Liver (tissue), 9 donors: Measurements from ENCODE around the gene ZNF335. TPM values are rescaled to one million over a fixed set of nuclear protein-coding genes. Genes with fewer than 3 reads are reported as not detected.

Source experiments
- DNase-seq: peaks from one replicate; pipeline ENCODE4 v3.0.0-alpha.2; 2017; ENCODE audit warnings: low spot score
- H3K27ac ChIP-seq, 2 donors: one replicate each; pipeline ENCODE4 v1.7.0; 2013; ENCODE audit warnings: inconsistent platforms in 2 of 2, low read length in 2 of 2, control low read depth in 1 of 2, low read depth in 1 of 2, mild to moderate bottlenecking in 1 of 2
- H3K27me3 ChIP-seq, 4 donors: one replicate each; pipeline versions ENCODE4 v1.6.1 to v1.7.0; 2013; ENCODE audit warnings: low read length in 3 of 4, inconsistent platforms in 1 of 4, mild to moderate bottlenecking in 1 of 4, moderate library complexity in 1 of 4; ENCODE audit not compliant: control insufficient read depth in 4 of 4, insufficient read depth in 4 of 4
- H3K36me3 ChIP-seq, 4 donors: one replicate each; pipeline versions ENCODE4 v1.6.1 to v1.7.0; 2013; ENCODE audit warnings: low read length in 3 of 4, mild to moderate bottlenecking in 3 of 4, low read depth in 1 of 4, moderate library complexity in 1 of 4; ENCODE audit not compliant: control insufficient read depth in 4 of 4, insufficient read depth in 3 of 4
- H3K4me1 ChIP-seq, 4 donors: one replicate each; pipeline versions ENCODE4 v1.6.1 to v1.7.0; 2013; ENCODE audit warnings: low read length in 3 of 4, mild to moderate bottlenecking in 3 of 4, moderate library complexity in 1 of 4; ENCODE audit not compliant: control insufficient read depth in 4 of 4, insufficient read depth in 4 of 4
- H3K4me3 ChIP-seq, 3 donors: one replicate each; pipeline versions ENCODE4 v1.6.1 to v1.7.0; 2013; ENCODE audit warnings: low read length in 3 of 3, control low read depth in 1 of 3, low read depth in 1 of 3, mild to moderate bottlenecking in 1 of 3
- H3K9ac ChIP-seq, 2 donors: one replicate each; pipeline ENCODE4 v1.7.0; 2013; ENCODE audit warnings: low read length in 2 of 2, mild to moderate bottlenecking in 2 of 2, moderate library complexity in 2 of 2, control low read depth in 1 of 2, low read depth in 1 of 2
- H3K9me3 ChIP-seq, 4 donors: one replicate each; pipeline versions ENCODE4 v1.6.1 to v1.7.0; 2013; ENCODE audit warnings: low read length in 3 of 4; ENCODE audit not compliant: control insufficient read depth in 4 of 4
- EGR1 ChIP-seq, 2 donors: IDR thresholded peaks; 2 replicates each; pipeline ENCODE4 v1.6.1; 2016 to 2018; ENCODE audit warnings: antibody characterized with exemption in 2 of 2, low read depth in 2 of 2
- FOXA1 ChIP-seq: IDR thresholded peaks from 2 replicates; pipeline ENCODE4 v1.6.1; 2016; ENCODE audit warnings: antibody characterized with exemption
- FOXA2 ChIP-seq: IDR thresholded peaks from 2 replicates; pipeline ENCODE4 v1.6.1; 2016; ENCODE audit warnings: antibody characterized with exemption
- GABPA ChIP-seq, 2 donors: IDR thresholded peaks in 1 of 2; conservative IDR thresholded peaks in 1 of 2; 2 replicates each; pipeline ENCODE4 v1.6.1; 2016; ENCODE audit warnings: antibody characterized with exemption in 2 of 2, mild to moderate bottlenecking in 1 of 2, moderate library complexity in 1 of 2
- HNF4A ChIP-seq, 2 donors: conservative IDR thresholded peaks; 2 replicates each; pipeline ENCODE4 v1.6.1; 2016; ENCODE audit warnings: antibody characterized with exemption in 2 of 2, mild to moderate bottlenecking in 2 of 2
- HNF4G ChIP-seq: IDR thresholded peaks from 2 replicates; pipeline ENCODE4 v1.6.1; 2016; ENCODE audit warnings: antibody characterized with exemption
- JUND ChIP-seq, 2 donors: IDR thresholded peaks; 2 replicates each; pipeline ENCODE4 v1.6.1; 2016; ENCODE audit warnings: antibody characterized with exemption in 2 of 2
- MAX ChIP-seq: IDR thresholded peaks from 2 replicates; pipeline ENCODE4 v1.6.1; 2016; ENCODE audit warnings: antibody characterized with exemption
- NR2F2 ChIP-seq: IDR thresholded peaks from 2 replicates; pipeline ENCODE4 v1.6.1; 2016; ENCODE audit warnings: antibody characterized with exemption
- RAD21 ChIP-seq, 2 donors: IDR thresholded peaks; 2 replicates each; pipeline ENCODE4 v1.6.1; 2016; ENCODE audit warnings: antibody characterized with exemption in 2 of 2, mild to moderate bottlenecking in 2 of 2
- REST ChIP-seq: IDR thresholded peaks from 2 replicates; pipeline ENCODE4 v1.6.1; 2016; ENCODE audit warnings: antibody characterized with exemption, mild to moderate bottlenecking
- RXRA ChIP-seq, 2 donors: IDR thresholded peaks; 2 replicates each; pipeline ENCODE4 v1.6.1; 2017 to 2018; ENCODE audit warnings: antibody characterized with exemption in 2 of 2, mild to moderate bottlenecking in 1 of 2
- SP1 ChIP-seq: IDR thresholded peaks from 2 replicates; pipeline ENCODE4 v1.6.1; 2018; ENCODE audit warnings: antibody characterized with exemption, mild to moderate bottlenecking
- YY1 ChIP-seq: IDR thresholded peaks from 2 replicates; pipeline ENCODE4 v1.6.1; 2016; ENCODE audit warnings: antibody characterized with exemption, mild to moderate bottlenecking
- WGBS: extraction: QIAGEN DNeasy Blood & Tissue Kit; methylation state at CpG from one replicate; pipeline ENCODE4 v1.1.7; 2013; 5-methylcytosine and 5-hydroxymethylcytosine counted together
- polyA plus RNA-seq, 2 donors: library from polyadenylated mRNA; stranded (reverse) in 1 of 2; unstranded in 1 of 2; fragments of 200-250 nt in 1 of 2; fragments of >200 nt in 1 of 2; fragmentation: Nextera tagmentation in 1 of 2; extraction: Ambion mirVana in 1 of 2; gene quantifications; one replicate each; pipeline versions ENCODE4 v1.2.1 to v1.2.3, GENCODE V29; 2013 to 2015
- total RNA-seq, 2 donors: library from RNA; depleted of rRNA; stranded (reverse); fragments of >200 nt; gene quantifications; one replicate each; pipeline ENCODE4 v1.2.3, GENCODE V29; 2014
- TF ChIP-seq, protein P1 (sequence below): IDR thresholded peaks from 2 replicates; pipeline ENCODE4 v1.6.1; 2016; ENCODE audit warnings: antibody characterized with exemption
- TF ChIP-seq, protein P2 (sequence below): fragments of 150-350 bp; IDR thresholded peaks from 2 replicates; pipeline ENCODE4 v1.5.1; 2017; ENCODE audit warnings: improper control_type of control experiment, low read depth, low read length; ENCODE audit not compliant: missing input control
- donor health status: healthy.
- donor health status: healthy.
- donor health status: healthy.
- donor health status: healthy.
- donor health status: healthy.

The ZNF335 gene
- total and polyA plus RNA-seq, 4 donors = 3.0 to 14.6 (median 6.6) TPM

GRCh38 chr20:45940053-45940452 is 31.9 kb downstream of the ZNF335 start:
- no peak overlapping the region for H3K4me3 ChIP-seq
- H3K36me3 ChIP-seq = peaks cover 9 to 68% (median 58%) of the 10 kb centered on the region in 4 donors
- no peak overlapping the region for H3K9ac ChIP-seq
- no peaks in the 10 kb centered on the region for H3K27me3 ChIP-seq
- H3K4me1 ChIP-seq = peaks cover 0 to 6% (median 4%) of the 10 kb centered on the region in 4 donors
- TF ChIP-seq FOXA2 (no peak), SP1 (no peak), GABPA (IDR thresholded peaks at IDR 0.05 in 1 of 2, conservative IDR thresholded peaks at IDR 0.05 in 1 of 2) (no peak), MAX (no peak), YY1 (no peak), RAD21 (IDR thresholded peaks at IDR 0.05) (no peak), JUND (IDR thresholded peaks at IDR 0.05) (no peak), REST (no peak), NR2F2 (no peak), HNF4G (no peak), HNF4A (conservative IDR thresholded peaks at IDR 0.05) (no peak), EGR1 (IDR thresholded peaks at IDR 0.05; ENCODE audit: low read depth in 2 of 2) (no peak), FOXA1 (no peak), RXRA (IDR thresholded peaks at IDR 0.05) (no peak)
- TF ChIP-seq, protein P1, sequence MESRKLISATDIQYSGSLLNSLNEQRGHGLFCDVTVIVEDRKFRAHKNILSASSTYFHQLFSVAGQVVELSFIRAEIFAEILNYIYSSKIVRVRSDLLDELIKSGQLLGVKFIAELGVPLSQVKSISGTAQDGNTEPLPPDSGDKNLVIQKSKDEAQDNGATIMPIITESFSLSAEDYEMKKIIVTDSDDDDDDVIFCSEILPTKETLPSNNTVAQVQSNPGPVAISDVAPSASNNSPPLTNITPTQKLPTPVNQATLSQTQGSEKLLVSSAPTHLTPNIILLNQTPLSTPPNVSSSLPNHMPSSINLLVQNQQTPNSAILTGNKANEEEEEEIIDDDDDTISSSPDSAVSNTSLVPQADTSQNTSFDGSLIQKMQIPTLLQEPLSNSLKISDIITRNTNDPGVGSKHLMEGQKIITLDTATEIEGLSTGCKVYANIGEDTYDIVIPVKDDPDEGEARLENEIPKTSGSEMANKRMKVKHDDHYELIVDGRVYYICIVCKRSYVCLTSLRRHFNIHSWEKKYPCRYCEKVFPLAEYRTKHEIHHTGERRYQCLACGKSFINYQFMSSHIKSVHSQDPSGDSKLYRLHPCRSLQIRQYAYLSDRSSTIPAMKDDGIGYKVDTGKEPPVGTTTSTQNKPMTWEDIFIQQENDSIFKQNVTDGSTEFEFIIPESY = no peak
- TF ChIP-seq, protein P2, sequence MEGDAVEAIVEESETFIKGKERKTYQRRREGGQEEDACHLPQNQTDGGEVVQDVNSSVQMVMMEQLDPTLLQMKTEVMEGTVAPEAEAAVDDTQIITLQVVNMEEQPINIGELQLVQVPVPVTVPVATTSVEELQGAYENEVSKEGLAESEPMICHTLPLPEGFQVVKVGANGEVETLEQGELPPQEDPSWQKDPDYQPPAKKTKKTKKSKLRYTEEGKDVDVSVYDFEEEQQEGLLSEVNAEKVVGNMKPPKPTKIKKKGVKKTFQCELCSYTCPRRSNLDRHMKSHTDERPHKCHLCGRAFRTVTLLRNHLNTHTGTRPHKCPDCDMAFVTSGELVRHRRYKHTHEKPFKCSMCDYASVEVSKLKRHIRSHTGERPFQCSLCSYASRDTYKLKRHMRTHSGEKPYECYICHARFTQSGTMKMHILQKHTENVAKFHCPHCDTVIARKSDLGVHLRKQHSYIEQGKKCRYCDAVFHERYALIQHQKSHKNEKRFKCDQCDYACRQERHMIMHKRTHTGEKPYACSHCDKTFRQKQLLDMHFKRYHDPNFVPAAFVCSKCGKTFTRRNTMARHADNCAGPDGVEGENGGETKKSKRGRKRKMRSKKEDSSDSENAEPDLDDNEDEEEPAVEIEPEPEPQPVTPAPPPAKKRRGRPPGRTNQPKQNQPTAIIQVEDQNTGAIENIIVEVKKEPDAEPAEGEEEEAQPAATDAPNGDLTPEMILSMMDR = no peak
- WGBS = 96% methylated on average over 3 of the region's 3 CpGs
- H3K27ac ChIP-seq = no peak overlapping the region
- H3K9me3 ChIP-seq = no peaks in the 10 kb centered on the region
- DNase-seq = no peak
